ENCODE data around the gene SKA2. TPM values are rescaled to one million over a fixed set of nuclear protein-coding genes. Genes with fewer than 3 reads are reported as not detected.
"Not testable (repeated sequence)": the region's sequence is repeated elsewhere in the genome, so short reads cannot be mapped to it uniquely, and the experiment has no call there.

Gene SKA2
- total RNA-seq, 1 donor from 2014 or later, result 158 TPM

DNA sequence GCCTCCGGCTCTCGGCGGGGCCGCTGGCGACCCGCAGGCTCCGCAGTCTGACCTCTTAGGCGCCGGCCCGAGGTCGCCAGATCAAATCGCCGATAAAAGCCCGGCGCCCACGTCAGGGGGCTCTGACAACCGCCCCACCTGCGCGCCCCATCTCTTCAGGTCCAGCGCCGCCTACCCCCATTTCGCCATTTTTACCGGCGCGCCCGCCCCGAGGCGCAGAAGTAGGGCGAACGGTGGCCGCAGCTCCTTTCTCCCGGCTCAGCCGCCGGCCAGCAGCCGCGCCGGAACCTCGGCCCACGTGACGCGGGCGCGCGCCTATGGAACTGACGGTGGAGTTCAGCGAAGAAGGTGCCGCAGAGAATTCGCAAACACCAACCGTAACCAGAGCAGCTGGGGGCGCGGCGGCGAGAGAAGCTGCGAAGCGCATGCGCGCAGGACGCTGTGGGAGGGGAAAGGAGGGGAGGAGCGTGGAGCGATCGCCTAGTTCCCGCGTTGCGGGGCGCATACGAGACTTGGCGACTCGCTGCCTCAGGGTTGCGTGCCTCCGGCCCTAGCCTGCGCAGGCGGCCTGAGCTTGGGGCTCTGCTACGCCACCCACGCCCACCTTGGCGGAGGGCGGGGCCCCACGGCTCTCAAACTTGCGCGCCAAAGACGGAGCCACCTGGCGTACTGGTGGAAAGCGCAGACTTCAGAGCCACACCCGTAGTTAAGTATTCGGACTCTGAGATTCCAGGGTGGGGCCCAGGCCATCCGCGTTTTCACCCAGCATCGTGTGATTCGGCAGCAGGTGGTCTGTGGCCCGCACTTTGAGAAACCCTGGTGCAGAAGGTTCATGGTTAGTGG, 48.3 kb downstream of the SKA2 start, which contains the start of gene TRIM37:
TSS of gene TRIM37 (minus strand) at position 418 of the 843 bp plus-strand sequence. CDS start 419 bp downstream, outside the sequence.
- DNase-seq (ENCODE audit: low spot score in 2 of 2) (peak; percentile 91 to 96), FAIRE-seq (no peak)

DNA sequence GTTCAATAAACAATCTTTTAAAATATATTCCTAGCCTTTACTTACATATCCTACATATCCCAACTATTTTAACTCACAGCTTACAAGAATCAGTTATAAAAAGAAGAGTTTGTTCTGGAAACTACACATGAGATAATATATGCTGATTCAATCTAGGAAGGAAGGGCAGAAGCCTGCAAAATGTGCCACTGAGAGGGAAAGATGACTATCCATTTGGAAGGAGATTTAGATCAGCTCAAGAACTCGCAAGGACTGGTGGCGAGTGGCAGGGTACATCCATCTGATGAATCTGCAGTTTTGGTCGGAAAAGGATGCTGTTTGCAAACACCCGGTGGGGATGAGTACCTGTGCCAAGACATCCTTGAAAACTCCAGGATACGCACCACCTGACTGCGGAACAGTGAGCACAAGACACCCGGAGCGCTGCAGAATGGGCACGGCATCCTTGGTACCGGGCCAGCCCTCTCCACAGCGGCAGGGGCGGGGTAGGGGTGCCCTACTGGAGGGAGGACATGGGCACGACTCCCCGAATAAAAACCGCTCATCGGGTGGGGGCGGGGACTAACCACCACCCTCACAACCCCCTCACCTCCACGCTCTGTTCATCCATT, 49.0 kb downstream of the SKA2 start:
- no peak for FAIRE-seq
- peak; percentile 30 to 40 for DNase-seq (ENCODE audit: low spot score in 2 of 2)

DNA sequence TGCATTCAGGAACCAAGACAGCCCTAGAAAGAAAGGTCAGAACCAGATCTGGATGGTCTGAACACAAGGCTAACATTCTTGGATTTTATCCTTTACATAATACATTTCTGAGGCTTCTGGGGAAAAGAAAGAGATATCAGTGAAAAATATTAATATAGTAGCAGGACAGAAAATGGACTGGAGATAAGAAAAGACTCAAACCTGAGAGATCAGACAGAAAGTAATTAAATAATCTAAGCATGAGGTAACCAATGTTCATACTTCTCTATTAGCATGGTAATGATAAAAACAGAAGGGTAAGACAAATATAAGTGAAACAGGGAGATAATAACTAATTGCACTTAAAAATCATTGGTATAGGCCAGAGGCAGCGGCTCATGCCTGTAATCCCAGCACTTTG, 53.8 kb downstream of the SKA2 start:
- DNase-seq (ENCODE audit: low spot score in 2 of 2) (no peak), FAIRE-seq (no peak)

DNA sequence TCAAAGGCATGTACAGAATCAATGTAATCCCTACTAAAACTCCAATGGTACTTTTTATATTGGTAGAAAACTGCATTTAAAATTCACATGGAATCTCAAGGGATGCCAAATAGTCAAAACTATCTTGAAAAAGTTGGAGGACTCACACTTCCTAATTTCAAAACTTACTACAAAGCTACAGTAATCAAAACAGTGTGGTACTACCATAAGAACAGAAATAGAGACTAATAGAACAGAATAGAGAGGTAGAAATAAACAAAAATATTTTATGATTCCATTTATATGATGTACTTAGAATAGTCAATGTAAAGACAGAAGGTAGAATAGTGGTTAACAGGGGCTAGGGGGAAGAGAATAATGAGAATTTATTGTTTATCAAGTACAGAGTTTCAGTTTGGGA, 57.1 kb downstream of the SKA2 start:
- DNase-seq (ENCODE audit: low spot score in 2 of 2), result no peak
- no peak for FAIRE-seq

DNA sequence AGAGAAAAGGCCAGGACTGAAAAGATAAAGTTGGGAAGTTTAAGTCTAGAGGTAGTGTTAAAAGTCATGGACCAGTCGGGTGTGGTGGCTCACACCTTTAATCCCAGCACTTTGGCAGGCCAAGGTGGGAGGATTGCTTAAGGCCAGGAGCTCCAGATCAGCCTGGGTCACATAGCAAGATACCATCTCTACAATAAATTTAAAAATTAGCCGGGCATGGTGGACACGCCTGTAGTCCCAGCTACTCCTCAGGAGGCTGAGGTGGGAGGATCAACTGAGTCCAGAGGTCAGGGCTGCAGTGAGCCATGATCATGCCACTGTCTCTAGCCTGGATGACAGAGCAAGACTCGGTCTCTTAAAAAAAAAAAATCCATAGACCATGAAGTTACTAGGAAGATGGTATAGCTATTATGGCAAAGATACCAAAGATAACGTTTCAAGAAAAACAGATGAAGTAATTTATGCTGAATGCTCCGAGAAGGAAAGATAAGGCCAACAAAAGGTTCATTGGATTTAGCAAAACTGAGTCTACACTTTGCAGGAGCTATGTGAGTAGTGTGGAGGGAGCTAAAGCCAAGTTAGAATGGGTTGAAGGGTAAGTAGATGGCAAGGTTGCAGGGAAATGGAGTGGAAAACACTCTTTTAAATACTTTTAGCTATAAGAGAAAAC, 60.0 kb downstream of the SKA2 start:
- no peak for DNase-seq (ENCODE audit: low spot score in 2 of 2)
- FAIRE-seq, result no peak

DNA sequence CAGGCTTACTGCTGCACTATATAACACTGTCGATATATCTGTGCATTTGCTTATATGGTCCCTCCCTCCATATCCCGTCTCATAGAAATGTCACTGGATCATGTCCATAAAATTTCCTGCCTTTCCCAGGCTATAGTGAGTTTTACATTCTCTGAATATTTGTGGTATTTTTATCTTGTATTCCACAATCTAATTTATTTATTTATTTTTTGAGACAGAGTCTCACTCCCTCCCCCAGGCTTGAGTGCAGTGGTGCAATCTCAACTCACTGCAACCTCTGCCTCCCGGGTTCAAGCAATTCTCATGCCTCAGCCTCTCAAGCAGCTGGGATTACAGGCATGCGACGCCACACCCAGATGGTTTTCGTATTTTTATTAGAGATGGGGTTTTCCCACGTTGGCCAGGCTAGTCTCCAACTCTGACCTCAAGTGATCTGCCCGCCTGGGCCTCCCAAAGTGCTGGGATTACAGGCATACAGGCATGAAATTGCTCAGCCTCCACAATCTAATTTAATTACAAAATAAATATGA, 61.2 kb downstream of the SKA2 start:
- DNase-seq (ENCODE audit: low spot score in 2 of 2), result no peak
- no peak for FAIRE-seq

DNA sequence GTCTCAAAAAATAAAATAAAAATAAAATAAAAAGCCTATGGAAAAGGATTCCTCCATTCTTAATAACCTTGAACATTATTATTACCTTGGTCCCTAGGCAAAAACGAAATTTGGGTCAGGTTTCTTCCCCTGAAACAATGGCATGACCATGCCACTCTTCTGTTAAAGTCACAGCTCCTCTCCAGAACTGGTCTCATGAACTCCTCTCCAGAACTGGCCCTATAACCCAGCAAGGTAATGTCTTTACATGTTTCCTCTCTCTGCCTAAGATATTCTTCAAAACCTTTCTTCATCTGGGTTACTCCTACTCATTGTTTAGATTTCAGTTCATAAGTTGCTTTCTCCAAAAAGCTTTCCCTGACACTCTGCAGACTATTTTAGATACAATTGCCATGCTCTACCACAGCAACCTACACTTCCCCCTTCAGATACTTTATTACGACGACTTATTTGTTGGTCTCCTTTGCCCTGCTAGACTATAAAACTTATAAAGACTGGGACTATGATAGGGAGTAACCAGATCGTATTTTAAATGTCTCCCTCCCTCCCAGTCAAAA, 61.8 kb downstream of the SKA2 start:
- no peak for DNase-seq (ENCODE audit: low spot score in 2 of 2)
- no peak for FAIRE-seq

DNA sequence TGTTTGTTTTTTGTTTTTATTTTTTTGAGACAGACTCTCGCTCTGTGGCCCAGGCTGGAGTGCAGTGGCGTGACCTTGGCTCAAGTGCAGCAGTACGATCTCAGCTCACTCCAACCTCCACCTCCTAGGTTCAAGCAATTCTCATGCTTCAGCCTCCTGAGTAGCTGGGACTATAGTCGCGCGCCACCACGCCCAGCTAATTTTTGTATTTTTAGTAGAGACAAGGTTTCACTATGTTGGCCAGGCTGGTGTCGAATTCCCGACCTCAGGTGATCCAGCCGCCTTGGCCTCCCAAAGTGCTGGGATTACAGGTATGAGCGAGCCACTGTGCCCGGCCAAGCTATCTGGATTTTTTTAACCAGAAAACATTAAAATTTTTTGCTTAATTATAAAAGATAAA, 64.4 kb downstream of the SKA2 start:
- not testable (repeated sequence) for DNase-seq (ENCODE audit: low spot score in 2 of 2); FAIRE-seq

DNA sequence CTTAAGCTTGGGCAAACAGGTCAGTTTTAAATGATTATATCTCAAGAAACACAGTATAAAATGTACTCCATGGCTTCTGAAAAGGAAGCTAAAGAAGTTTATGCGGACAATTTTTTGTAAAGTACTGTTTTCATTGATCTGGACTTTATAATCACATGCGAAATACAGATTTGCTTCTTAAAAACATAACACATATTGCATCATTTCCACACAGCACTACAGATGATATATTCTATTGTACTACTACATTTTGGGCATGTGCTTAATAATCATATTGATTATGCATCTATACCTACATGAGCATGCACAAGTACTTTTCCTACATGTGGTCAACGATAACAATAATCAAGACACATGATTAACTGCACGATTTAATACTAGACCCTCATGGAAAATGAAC, 70.8 kb downstream of the SKA2 start:
- FAIRE-seq, result no peak
- no peak for DNase-seq (ENCODE audit: low spot score in 2 of 2)

DNA sequence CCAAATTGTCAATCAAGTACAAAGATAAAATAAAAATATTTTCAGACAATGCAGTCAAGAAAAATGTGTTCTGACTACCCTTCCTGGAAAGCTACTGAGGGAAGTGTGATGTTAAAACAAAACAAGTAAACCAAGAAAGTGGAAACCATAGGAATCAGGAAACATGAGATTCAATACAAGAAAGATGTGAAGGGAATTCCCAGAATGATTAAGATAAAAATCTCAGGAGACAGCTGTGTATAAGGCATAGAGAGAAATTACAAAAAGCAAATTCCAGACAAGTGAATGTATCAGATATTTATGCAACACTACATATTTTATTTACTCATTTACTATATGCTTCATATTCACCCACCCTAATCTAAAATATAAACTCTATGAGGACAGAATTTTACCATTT, 80.5 kb downstream of the SKA2 start:
- no peak for FAIRE-seq

DNA sequence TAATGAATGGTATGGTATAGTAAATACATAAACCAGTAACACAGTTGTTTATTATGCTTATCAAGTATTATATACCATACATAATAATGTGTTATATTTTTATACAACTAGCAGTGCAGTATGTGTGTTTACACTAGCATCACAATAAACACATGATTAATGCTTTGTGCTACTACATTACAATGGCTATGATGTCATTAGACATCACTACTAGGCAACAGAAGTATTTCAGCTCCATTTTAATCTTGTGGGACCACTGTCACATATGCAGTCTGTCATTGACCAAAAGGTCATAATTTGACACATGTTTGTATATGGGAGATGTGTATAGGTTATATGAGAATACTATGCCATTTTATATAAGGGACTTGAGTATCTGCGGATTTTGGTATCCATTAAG, 81.0 kb downstream of the SKA2 start:
- no peak for DNase-seq (ENCODE audit: low spot score in 2 of 2)

More for the DNA sequence above, 80.5 kb downstream of the SKA2 start:
- no peak for DNase-seq (ENCODE audit: low spot score in 2 of 2)

DNA sequence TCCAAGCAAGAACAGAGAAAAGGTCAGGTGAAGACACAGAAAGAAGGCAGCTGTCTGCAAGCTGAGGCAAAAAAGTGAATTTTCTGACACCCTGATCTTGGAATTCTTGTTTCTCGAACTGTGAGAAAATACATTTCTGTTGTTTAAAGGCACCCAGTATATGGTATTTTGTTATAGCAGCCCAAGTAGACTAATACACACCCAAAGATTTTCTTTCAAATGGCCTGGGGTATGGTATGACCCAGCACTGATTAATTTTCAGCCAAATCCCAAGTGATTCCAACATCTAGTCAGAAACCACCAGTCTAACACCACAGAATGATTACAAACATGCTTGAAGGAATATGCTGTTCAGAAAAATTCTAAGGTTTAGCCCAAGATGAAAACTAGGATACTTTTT, 85.1 kb downstream of the SKA2 start:
- FAIRE-seq, result no peak
- no peak for DNase-seq (ENCODE audit: low spot score in 2 of 2)

More for the DNA sequence above, 81.0 kb downstream of the SKA2 start:
- no peak for FAIRE-seq

DNA sequence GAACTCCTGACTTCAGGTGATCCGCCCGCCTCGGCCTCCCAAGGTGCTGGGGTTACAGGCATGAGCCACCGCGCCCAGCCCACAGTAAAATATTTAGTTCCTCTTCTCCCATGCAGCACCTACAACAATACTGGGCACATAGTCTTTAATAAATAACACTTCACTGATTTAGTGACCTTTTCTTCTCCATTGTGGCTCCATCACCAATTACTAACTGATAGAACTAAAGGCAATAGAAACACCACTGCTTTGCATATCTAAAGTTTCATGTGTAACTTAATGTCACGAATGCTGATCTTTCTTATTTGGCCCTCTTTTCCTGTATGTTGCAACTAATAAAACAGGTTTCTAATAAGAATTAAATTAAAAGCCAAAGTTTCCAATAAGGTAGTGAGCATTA, 87.2 kb downstream of the SKA2 start:
- no peak for DNase-seq (ENCODE audit: low spot score in 2 of 2)
- FAIRE-seq, result no peak

DNA sequence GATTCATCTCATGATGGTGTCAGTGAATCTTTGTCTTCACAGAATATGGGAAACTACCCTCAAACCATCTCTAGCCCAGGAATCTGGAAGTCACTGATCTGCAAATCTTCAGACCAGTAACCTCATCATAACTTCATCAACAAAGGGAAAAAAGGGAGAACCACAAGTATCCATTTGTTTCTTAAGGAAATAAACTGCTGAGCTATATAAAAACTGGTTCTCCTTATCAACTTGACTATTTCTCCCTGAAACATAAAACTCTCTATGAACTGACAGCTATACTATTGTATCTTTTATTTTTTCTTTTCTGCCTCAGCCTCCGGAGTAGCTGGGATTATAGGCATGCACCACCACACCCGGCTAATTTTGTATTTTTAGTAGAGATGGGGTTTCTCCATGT, 87.6 kb downstream of the SKA2 start:
- no peak for FAIRE-seq

DNA sequence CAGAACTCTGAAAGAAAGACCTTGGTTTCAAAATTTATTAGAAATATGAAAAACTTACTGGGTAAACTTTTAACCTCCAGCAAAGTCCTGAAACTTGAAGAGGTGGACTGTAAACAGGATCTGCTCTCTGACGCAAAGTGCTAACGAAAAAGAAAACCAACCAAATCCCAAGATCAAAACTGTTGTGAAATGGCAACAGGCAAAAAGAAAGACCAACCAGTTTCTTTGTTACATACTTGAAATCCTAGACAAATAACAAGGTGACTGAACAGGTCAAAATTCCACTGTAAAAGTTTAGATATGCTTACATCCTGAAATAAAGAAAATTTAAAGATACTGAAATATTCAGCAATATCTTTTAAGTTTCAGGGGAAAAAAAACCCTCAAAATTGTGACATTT, 92.5 kb downstream of the SKA2 start:
- FAIRE-seq (no peak), DNase-seq (ENCODE audit: low spot score in 2 of 2) (no peak)

More for the DNA sequence above, 87.6 kb downstream of the SKA2 start:
- no peak for DNase-seq (ENCODE audit: low spot score in 2 of 2)

Small RNA genes lying within 50 kb of the gene (small RNA-seq; reads per million reads assigned to genes)
- 12.1 reads per million, percentile 96 among the genes with 10 or more reads in this experiment for gene MIR301A
- gene MIR454, result 125 reads per million, percentile 98 among the genes with 10 or more reads in this experiment
- 3.3 reads per million, percentile 89 among the genes with 10 or more reads in this experiment for gene RNU2-58P

Other genes starting within 250 kb of the SKA2 start
- gene TRIM37, start 48.3 kb downstream of the SKA2 start, total RNA-seq, result 134 TPM
- 1.6 TPM for gene PRR11, start 560 bp upstream of the SKA2 start, total RNA-seq
- gene SMG8, start 54.8 kb upstream of the SKA2 start, total RNA-seq, result 54.2 TPM
- gene GDPD1, start 65.3 kb upstream of the SKA2 start, total RNA-seq, result 54.2 TPM
- gene YPEL2, start 176.5 kb upstream of the SKA2 start, total RNA-seq, result 12.6 TPM

All from frontal cortex (tissue), 4 donors.